OCI-LY1 (cell line): ENCODE measurements around the gene CYB5B.

Source experiments
- H2AFZ ChIP-seq: fragments of 200-600 bp; sonication (generic), shearing (Covaris generic); 2 replicates; pipeline ENCODE4 v1.6.0; 2014; ENCODE audit warnings: antibody characterized with exemption, mild to moderate bottlenecking, low read length
- H3F3A ChIP-seq: fragments of 200-600 bp; sonication (generic), shearing (Covaris generic); 2 replicates; pipeline ENCODE4 v1.6.0; 2014; ENCODE audit warnings: mild to moderate bottlenecking, antibody characterized with exemption, low read length, moderate library complexity; ENCODE audit not compliant: insufficient read depth
- H3K27ac ChIP-seq: fragments of 200-600 bp; sonication (generic); 2 replicates; pipeline ENCODE4 v1.5.1; 2014; ENCODE audit warnings: low read length, mixed run types, mild to moderate bottlenecking, low read depth; ENCODE audit not compliant: poor library complexity, severe bottlenecking
- H3K27me3 ChIP-seq: fragments of 200-600 bp; sonication (generic); 2 replicates; pipeline ENCODE4 v1.6.0; 2014; ENCODE audit warnings: antibody characterized with exemption, mild to moderate bottlenecking, low read length, moderate library complexity; ENCODE audit not compliant: insufficient read depth
- H3K36me3 ChIP-seq: fragments of 200-600 bp; sonication (generic); 2 replicates; pipeline ENCODE4 v1.6.1; 2014; ENCODE audit warnings: mild to moderate bottlenecking, antibody characterized with exemption, low read length, moderate library complexity, mixed read lengths; ENCODE audit not compliant: insufficient read depth
- H3K4me1 ChIP-seq: fragments of 200-600 bp; sonication (generic); 2 replicates; pipeline ENCODE4 v1.5.1; 2014; ENCODE audit warnings: mild to moderate bottlenecking, low read length, moderate library complexity; ENCODE audit not compliant: insufficient read depth, severe bottlenecking
- H3K4me2 ChIP-seq: fragments of 200-600 bp; sonication (generic), shearing (Covaris generic); 2 replicates; pipeline ENCODE4 v1.6.1; 2014; ENCODE audit warnings: low read length
- H3K4me3 ChIP-seq: fragments of 200-600 bp; sonication (generic); 2 replicates; pipeline ENCODE4 v1.5.1; 2014; ENCODE audit warnings: low read length, low read depth, mild to moderate bottlenecking, mixed read lengths; ENCODE audit not compliant: poor library complexity, severe bottlenecking
- H3K79me2 ChIP-seq: fragments of 200-600 bp; shearing (Covaris generic); 2 replicates; pipeline ENCODE4 v1.6.1; 2016; ENCODE audit warnings: mixed run types, low read length, mixed read lengths; ENCODE audit not compliant: insufficient read depth
- H3K9ac ChIP-seq: fragments of 200-600 bp; sonication (generic), shearing (Covaris generic); 2 replicates; pipeline ENCODE4 v1.6.1; 2014; ENCODE audit warnings: mild to moderate bottlenecking, low read length, mixed read lengths
- H3K9me2 ChIP-seq: fragments of 200-600 bp; sonication (generic), shearing (Covaris generic); 2 replicates; pipeline ENCODE4 v1.6.1; 2014; ENCODE audit warnings: low read depth, mild to moderate bottlenecking, low read length, mixed read lengths
- H3K9me3 ChIP-seq: fragments of 200-600 bp; shearing (Covaris generic); 2 replicates; pipeline ENCODE4 v1.6.1; 2014; ENCODE audit warnings: low read length, mixed read lengths
- H4K20me1 ChIP-seq: fragments of 200-600 bp; sonication (generic), shearing (Covaris generic); 2 replicates; pipeline ENCODE4 v1.6.0; 2016; ENCODE audit warnings: mild to moderate bottlenecking, low read length; ENCODE audit not compliant: insufficient read depth
- EZH2 ChIP-seq: fragments of 200-600 bp; sonication (generic), shearing (Covaris generic); IDR thresholded peaks from 2 replicates; pipeline ENCODE4 v1.8.0; 2017; ENCODE audit warnings: borderline replicate concordance, mixed run types, mild to moderate bottlenecking, antibody characterized with exemption, low read length, moderate library complexity, mixed read lengths
- TF ChIP-seq, protein P1 (sequence below): fragments of 200-600 bp; sonication (generic), shearing (Covaris generic); IDR thresholded peaks from 2 replicates; pipeline ENCODE4 v1.5.1; 2017; ENCODE audit warnings: mild to moderate bottlenecking, antibody characterized with exemption, low read length, moderate library complexity, mixed read lengths

Gene CYB5B

DNA sequence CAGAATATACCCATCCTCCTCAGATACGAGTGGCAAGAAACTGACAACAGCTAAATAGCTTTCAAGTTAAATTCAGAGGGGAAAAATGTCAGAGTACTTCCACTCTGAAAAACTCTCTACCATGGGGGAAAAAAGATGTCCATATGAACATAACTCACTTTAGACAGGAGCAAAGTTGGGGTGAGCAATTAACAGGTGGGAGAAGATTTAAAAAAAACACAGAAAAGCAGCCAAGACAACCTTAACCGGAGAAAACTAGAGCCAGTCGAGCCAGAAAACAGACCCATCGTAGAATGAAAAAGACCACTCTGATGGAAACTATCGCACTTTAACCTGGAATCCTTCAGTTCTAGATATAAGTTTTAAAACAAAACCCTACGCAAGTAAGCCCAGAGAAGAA, 39.4 kb upstream of the CYB5B start:
- Histone ChIP-seq H3K27me3 (no peaks in the 10 kb centered on the region), H3K9me2 (no peaks in the 10 kb centered on the region), H3K4me3 (peak overlapping the region; percentile 68), H3K4me2 (peak overlapping the region; percentile 95), H3K9me3 (no peaks in the 10 kb centered on the region), H4K20me1 (no peaks in the 10 kb centered on the region), H3F3A (no peaks in the 10 kb centered on the region), H3K4me1 (peaks cover 16% of the 10 kb centered on the region), H2AFZ (no peak overlapping the region), H3K36me3 (peaks cover 45% of the 10 kb centered on the region), H3K79me2 (peaks cover 28% of the 10 kb centered on the region), H3K9ac (peak overlapping the region; percentile 83), H3K27ac (peak overlapping the region; percentile 78)
- TF ChIP-seq, protein P1, sequence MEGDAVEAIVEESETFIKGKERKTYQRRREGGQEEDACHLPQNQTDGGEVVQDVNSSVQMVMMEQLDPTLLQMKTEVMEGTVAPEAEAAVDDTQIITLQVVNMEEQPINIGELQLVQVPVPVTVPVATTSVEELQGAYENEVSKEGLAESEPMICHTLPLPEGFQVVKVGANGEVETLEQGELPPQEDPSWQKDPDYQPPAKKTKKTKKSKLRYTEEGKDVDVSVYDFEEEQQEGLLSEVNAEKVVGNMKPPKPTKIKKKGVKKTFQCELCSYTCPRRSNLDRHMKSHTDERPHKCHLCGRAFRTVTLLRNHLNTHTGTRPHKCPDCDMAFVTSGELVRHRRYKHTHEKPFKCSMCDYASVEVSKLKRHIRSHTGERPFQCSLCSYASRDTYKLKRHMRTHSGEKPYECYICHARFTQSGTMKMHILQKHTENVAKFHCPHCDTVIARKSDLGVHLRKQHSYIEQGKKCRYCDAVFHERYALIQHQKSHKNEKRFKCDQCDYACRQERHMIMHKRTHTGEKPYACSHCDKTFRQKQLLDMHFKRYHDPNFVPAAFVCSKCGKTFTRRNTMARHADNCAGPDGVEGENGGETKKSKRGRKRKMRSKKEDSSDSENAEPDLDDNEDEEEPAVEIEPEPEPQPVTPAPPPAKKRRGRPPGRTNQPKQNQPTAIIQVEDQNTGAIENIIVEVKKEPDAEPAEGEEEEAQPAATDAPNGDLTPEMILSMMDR = no peak
- no peak for TF ChIP-seq EZH2

DNA sequence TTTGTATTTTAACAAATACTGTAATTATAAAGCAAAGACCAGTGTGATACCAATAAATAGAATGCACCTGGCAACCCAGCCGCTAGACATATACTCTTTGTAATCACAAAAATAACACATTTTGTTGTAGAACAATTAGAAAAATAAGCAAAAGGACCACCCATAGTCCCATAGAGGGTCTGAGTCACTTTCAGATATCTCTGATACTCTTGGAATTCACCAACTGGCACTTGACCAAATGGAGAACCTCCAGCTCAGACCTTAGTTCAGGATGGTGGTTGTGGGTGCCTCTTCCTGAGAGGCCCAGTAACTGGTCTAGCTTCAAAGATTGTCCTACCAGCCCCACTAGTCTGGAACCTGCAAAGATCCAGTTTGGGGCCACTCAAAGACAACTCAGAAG, 37.8 kb upstream of the CYB5B start:
- H2AFZ ChIP-seq = 0 out of 2 replicates have a peak overlapping the region, but pooled peaks have one; percentile 85
- H3K4me3 ChIP-seq = peak overlapping the region; percentile 68
- no peaks in the 10 kb centered on the region for H3K9me3 ChIP-seq
- H3K36me3 ChIP-seq = peaks cover 29% of the 10 kb centered on the region
- H3K4me1 ChIP-seq = peaks cover 16% of the 10 kb centered on the region
- no peaks in the 10 kb centered on the region for H4K20me1 ChIP-seq
- H3F3A ChIP-seq = no peaks in the 10 kb centered on the region
- no peak overlapping the region for H3K27ac ChIP-seq
- H3K9me2 ChIP-seq = no peaks in the 10 kb centered on the region
- peaks cover 28% of the 10 kb centered on the region for H3K79me2 ChIP-seq
- H3K27me3 ChIP-seq = no peaks in the 10 kb centered on the region
- H3K9ac ChIP-seq = no peak overlapping the region; the same call in 1 of the 2 replicates
- TF ChIP-seq EZH2 = no peak
- TF ChIP-seq, protein P1 = no peak
- H3K4me2 ChIP-seq = peak overlapping the region; percentile 46; the same call in 1 of the 2 replicates

DNA sequence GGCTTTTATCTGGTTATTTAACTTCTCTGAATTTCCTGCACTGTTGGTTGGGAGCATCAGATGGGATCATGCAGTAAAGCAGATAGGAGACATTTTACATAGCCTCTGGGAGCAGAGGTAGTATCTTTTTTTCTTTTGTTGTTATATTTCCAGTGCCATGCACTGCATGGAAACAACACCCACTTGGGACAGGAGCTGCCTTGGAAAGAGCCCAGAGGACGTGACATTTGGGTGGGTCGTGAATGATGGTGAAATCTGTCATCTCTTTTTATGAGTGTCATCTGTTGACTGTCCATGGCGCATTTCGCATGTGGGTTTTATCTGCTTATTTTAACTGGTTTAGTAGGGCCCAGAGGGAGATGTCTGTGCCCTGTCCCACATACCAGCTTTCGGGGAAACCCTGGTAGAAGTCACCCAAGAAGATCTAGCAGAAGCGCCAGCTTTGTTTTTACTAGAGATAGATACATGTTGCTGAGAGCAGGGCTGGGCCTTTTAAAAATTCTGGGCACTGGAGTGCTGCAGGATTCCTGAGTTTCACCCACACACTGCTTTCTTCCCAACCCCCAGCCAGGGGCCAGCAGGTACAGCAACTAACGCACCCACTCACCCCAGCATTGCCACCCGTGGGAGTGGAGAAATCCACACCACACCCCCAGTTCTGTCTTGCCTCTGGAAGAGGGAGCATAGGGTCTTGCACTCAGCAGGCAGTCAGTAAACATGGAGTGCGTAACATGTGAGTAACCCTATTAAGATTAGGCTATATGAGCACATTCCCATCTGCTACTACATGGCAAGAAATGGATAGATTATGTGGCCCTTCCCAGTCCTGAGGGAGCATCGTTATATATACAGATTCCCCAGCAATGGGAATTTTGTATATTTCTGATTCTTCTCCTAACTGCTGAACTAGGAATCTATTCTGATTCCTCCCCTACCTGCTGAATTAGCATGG, 30.2 kb upstream of the CYB5B start:
- Histone ChIP-seq H2AFZ (no peak overlapping the region), H3K4me3 (no peak overlapping the region), H3F3A (no peaks in the 10 kb centered on the region), H3K9me2 (no peaks in the 10 kb centered on the region), H3K36me3 (no peaks in the 10 kb centered on the region), H3K4me1 (peaks cover 5% of the 10 kb centered on the region), H4K20me1 (no peaks in the 10 kb centered on the region), H3K4me2 (no peak overlapping the region), H3K27ac (no peak overlapping the region), H3K79me2 (no peaks in the 10 kb centered on the region), H3K27me3 (no peaks in the 10 kb centered on the region), H3K9me3 (no peaks in the 10 kb centered on the region), H3K9ac (no peak overlapping the region)
- TF ChIP-seq EZH2 = no peak
- TF ChIP-seq, protein P1 = no peak
